Prostate gland (tissue), 2 donors: ENCODE measurements around the gene CFAP20DC.

Source experiments
- CTCF ChIP-seq, 4 experiments: fragments of 200-600 bp in 2 of 4; fragments of 450-650 bp in 2 of 4; sonication (generic) in 2 of 4; IDR thresholded peaks; 1 replicate in 3 of 4; 2 replicates in 1 of 4; pipeline ENCODE4 v1.5.1; 2016 to 2019; ENCODE audit warnings: antibody characterized with exemption in 4 of 4, mild to moderate bottlenecking in 2 of 4, moderate library complexity in 2 of 4
- POLR2A ChIP-seq: fragments of 450-650 bp; IDR thresholded peaks from one replicate; pipeline ENCODE4 v1.6.1; 2016; ENCODE audit warnings: antibody characterized with exemption, mild to moderate bottlenecking

GRCh38 chr3:59056706-59057105 lies 6.9 kb upstream of the CFAP20DC start:
- TF ChIP-seq CTCF (IDR thresholded peaks at IDR 0.05) (no peak), POLR2A (no peak)
